Lower leg skin (tissue), 4 donors: ENCODE data around the gene DHX32. TPM values are rescaled to one million over a fixed set of nuclear protein-coding genes. Genes with fewer than 3 reads are reported as not detected.
"Not testable (repeated sequence)": the region's sequence is repeated elsewhere in the genome, so short reads cannot be mapped to it uniquely, and the experiment has no call there.

ENCODE experiments used
- DNase-seq, 2 donors: peaks; one replicate each; pipeline ENCODE4 v3.0.0-alpha.2; 2019; ENCODE audit warnings: low spot score in 2 of 2
- H3K4me3 ChIP-seq: fragments of 200-600 bp; sonication (generic); 2 replicates; pipeline ENCODE4 v1.5.1; 2017; ENCODE audit warnings: mild to moderate bottlenecking, low read depth; ENCODE audit not compliant: poor library complexity, severe bottlenecking
- CTCF ChIP-seq, 3 donors: fragments of 450-650 bp; IDR thresholded peaks; one replicate each; pipeline ENCODE4 v1.5.1; 2016; ENCODE audit warnings: antibody characterized with exemption in 3 of 3, mild to moderate bottlenecking in 3 of 3, moderate library complexity in 2 of 3
- POLR2A ChIP-seq, 2 donors: fragments of 450-650 bp; IDR thresholded peaks; one replicate each; pipeline ENCODE4 v1.6.1; 2016 to 2017; ENCODE audit warnings: antibody characterized with exemption in 2 of 2, mild to moderate bottlenecking in 1 of 2, moderate library complexity in 1 of 2
- WGBS, 2 donors: methylation state at CpG; one replicate each; pipeline ENCODE4 v1.1.5; 2018; 5-methylcytosine and 5-hydroxymethylcytosine counted together
- intact Hi-C: fragments of 100-400 bp; cut with DNase I; formaldehyde crosslinking; loops from one replicate; pipeline ENCODE4 v1.15.0; 2023; ENCODE audit warnings: low total_unique reads
- total RNA-seq, 4 donors: library from RNA; depleted of rRNA; stranded (reverse); fragments of >200 nt; gene quantifications; one replicate each; pipeline ENCODE4 v1.1.0, GENCODE V29; 2016

Gene DHX32
- total RNA-seq, 4 donors from 2014 or later, result 43.4 to 68.2 (median 55.5) TPM

- TF ChIP-seq POLR2A (IDR thresholded peaks at IDR 0.05) (no peak), CTCF (IDR thresholded peaks at IDR 0.05) (no peak)
- WGBS, 2 donors, result 75 to 82% methylated on average over 5 of the region's 5 CpGs
- intact Hi-C loops, result no loop called here
- no peak for DNase-seq
- H3K4me3 ChIP-seq, result no peak overlapping the region
These were observed 44.3 kb upstream of the DHX32 start for GRCh38 chr10:125925262-125925834.

- DNase-seq, intact Hi-C loops, H3K4me3 ChIP-seq: not testable (repeated sequence)
- WGBS, 2 donors, result 86 to 97% methylated on average over 2 of the region's 2 CpGs
These were observed 40.7 kb upstream of the DHX32 start for GRCh38 chr10:125921643-125922306.

GRCh38 chr10:125917704-125918361, 36.7 kb upstream of the DHX32 start:
- DNase-seq, H3K4me3 ChIP-seq, intact Hi-C loops: not testable (repeated sequence)
- 91% methylated on average over 8 of the region's 8 CpGs for WGBS, 2 donors

GRCh38 chr10:125916977-125917376, 35.9 kb upstream of the DHX32 start:
- 66 to 79% methylated on average over 3 of the region's 3 CpGs for WGBS, 2 donors
- no peak overlapping the region for H3K4me3 ChIP-seq
- TF ChIP-seq CTCF (IDR thresholded peaks at IDR 0.05) (no peak), POLR2A (IDR thresholded peaks at IDR 0.05) (no peak)
- no peak for DNase-seq
- intact Hi-C loops, result no loop called here

- intact Hi-C loops, H3K4me3 ChIP-seq, DNase-seq: not testable (repeated sequence)
- WGBS, 2 donors, result 32 to 42% methylated on average over 6 of the region's 6 CpGs
These were observed 32.2 kb upstream of the DHX32 start for GRCh38 chr10:125913277-125913676.

GRCh38 chr10:125911990-125912389, 30.9 kb upstream of the DHX32 start:
- TF ChIP-seq POLR2A (IDR thresholded peaks at IDR 0.05), result no peak
- TF ChIP-seq CTCF (IDR thresholded peaks at IDR 0.05), result no peak
- no peak overlapping the region for H3K4me3 ChIP-seq
- DNase-seq, result no peak
- intact Hi-C loops, result no loop called here
- WGBS, 2 donors, result 80 to 85% methylated on average over 4 of the region's 4 CpGs

GRCh38 chr10:125911145-125911544, 30.1 kb upstream of the DHX32 start:
- H3K4me3 ChIP-seq, result no peak overlapping the region
- DNase-seq, result no peak
- WGBS, 2 donors, result 91 to 95% methylated on average over 10 of the region's 10 CpGs
- TF ChIP-seq CTCF (IDR thresholded peaks at IDR 0.05) (no peak), POLR2A (IDR thresholded peaks at IDR 0.05) (no peak)
- intact Hi-C loops, result no loop called here

GRCh38 chr10:125909491-125909890, 28.4 kb upstream of the DHX32 start:
- H3K4me3 ChIP-seq, DNase-seq, intact Hi-C loops: not testable (repeated sequence)
- WGBS, 2 donors, result 53 to 55% methylated on average over 3 of the region's 3 CpGs

GRCh38 chr10:125908813-125909212, 27.7 kb upstream of the DHX32 start:
- H3K4me3 ChIP-seq, DNase-seq, intact Hi-C loops: not testable (repeated sequence)
- WGBS, 2 donors, result 58 to 63% methylated on average over 2 of the region's 2 CpGs

- intact Hi-C loops, H3K4me3 ChIP-seq, DNase-seq: not testable (repeated sequence)
- 87 to 88% methylated on average over 2 of the region's 2 CpGs for whole genome bisulfite sequencing, 2 donors
These were observed 26.5 kb upstream of the DHX32 start for GRCh38 chr10:125907598-125907997.
